A549 (cell line): ENCODE measurements around the gene DPYSL3. TPM values are rescaled to one million over a fixed set of nuclear protein-coding genes. Genes with fewer than 3 reads are reported as not detected.
"Not testable (repeated sequence)": the region's sequence is repeated elsewhere in the genome, so short reads cannot be mapped to it uniquely, and the experiment has no call there.

Experiments used
- ATAC-seq, 2 experiments: fragments of 200-7000 bp in 1 of 2; fragments of >200 bp in 1 of 2; cut with Nextera tagmentation in 1 of 2; cut with Tn5 transposase in 1 of 2; 3 replicates each; pipeline versions ENCODE4 v1.8.0 to v1.9.1; 2018 to 2020; ENCODE audit warnings: mild to moderate bottlenecking in 1 of 2, moderate library complexity in 1 of 2
- CTCF ChIA-PET: fragments of 300-600 bp; sonication (Branson Sonifier 250); formaldehyde crosslinking; extraction: SDS; loops from one replicate; lab custom pipeline; 2021; ENCODE audit warnings: antibody characterized with exemption, inconsistent platforms; lab: Yijun Ruan, JAX
- POLR2A ChIA-PET: fragments of 350-600 bp; formaldehyde crosslinking; extraction: SDS; loops from one replicate; lab custom pipeline; 2021; ENCODE audit warnings: antibody characterized with exemption, inconsistent platforms; lab: Yijun Ruan, JAX
- DNase-seq, 2 experiments: peaks; one replicate each; pipeline versions ENCODE4 v3.0.0 to v3.0.0-alpha.2; 2011 to 2016; ENCODE audit warnings: low read depth in 1 of 2, low spot score in 1 of 2
- FAIRE-seq: peaks from 2 replicates; lab custom pipeline; 2011; peaks lifted over from hg19 to GRCh38; lab: Jason Lieb, UNC
- H3K27ac ChIP-seq, 2 experiments: fragments of >200 bp; sonication (Bioruptor Twin); formaldehyde crosslinking; 3 replicates each; pipeline ENCODE4 v1.5.1; 2016 to 2017
- H3K4me1 ChIP-seq: fragments of >200 bp; sonication (Bioruptor Twin); formaldehyde crosslinking; 3 replicates; pipeline ENCODE4 v1.6.1; 2016
- H3K4me2 ChIP-seq: fragments of >200 bp; sonication (Bioruptor Twin); formaldehyde crosslinking; 3 replicates; pipeline ENCODE4 v1.6.1; 2016
- H3K4me3 ChIP-seq: fragments of >200 bp; sonication (Bioruptor Twin); formaldehyde crosslinking; 3 replicates; pipeline ENCODE4 v1.5.1; 2016
- H3K9me3 ChIP-seq: fragments of >200 bp; sonication (Bioruptor Twin); formaldehyde crosslinking; 3 replicates; pipeline ENCODE4 v1.6.1; 2016
- CEBPB ChIP-seq, 2 experiments: fragments of >200 bp in 1 of 2; sonication (Bioruptor Twin) in 1 of 2; formaldehyde crosslinking in 1 of 2; IDR thresholded peaks; 2 replicates each; pipeline ENCODE4 v1.6.1; 2012 to 2016
- CHD2 ChIP-seq: fragments of 150-350 bp; IDR thresholded peaks from 2 replicates; pipeline ENCODE4 v1.6.1; 2014; ENCODE audit warnings: low read length; ENCODE audit not compliant: partially characterized antibody
- CHD4 ChIP-seq: fragments of 200-600 bp; sonication (generic); IDR thresholded peaks from 2 replicates; pipeline ENCODE4 v1.6.1; 2016; ENCODE audit warnings: antibody characterized with exemption, mild to moderate bottlenecking, borderline replicate concordance
- ESRRA ChIP-seq: fragments of 150-350 bp; IDR thresholded peaks from 2 replicates; pipeline ENCODE4 v1.6.1; 2014; ENCODE audit warnings: mild to moderate bottlenecking, low read length, borderline replicate concordance
- FOSB ChIP-seq: fragments of 250-450 bp; sonication (Bioruptor Pico); IDR thresholded peaks from 2 replicates; pipeline ENCODE4 v1.5.0; 2020; ENCODE audit warnings: mild to moderate bottlenecking, moderate library complexity
- FOSL2 ChIP-seq, 2 experiments: fragments of 450-650 bp in 1 of 2; fragments of >200 bp in 1 of 2; sonication (Bioruptor Twin) in 1 of 2; formaldehyde crosslinking; IDR thresholded peaks; 2 replicates each; pipeline versions ENCODE4 v1.5.0 to v1.6.1; 2016 to 2020; ENCODE audit warnings: mild to moderate bottlenecking in 1 of 2, moderate library complexity in 1 of 2
- GATA3 ChIP-seq: IDR thresholded peaks from 2 replicates; pipeline ENCODE4 v1.6.1; 2012; ENCODE audit warnings: borderline replicate concordance
- HDAC2 ChIP-seq: fragments of 200-600 bp; sonication (generic); IDR thresholded peaks from 2 replicates; pipeline ENCODE4 v1.6.1; 2016
- HOXB13 ChIP-seq: fragments of 250-450 bp; sonication (Bioruptor Pico); IDR thresholded peaks from 2 replicates; pipeline ENCODE4 v1.5.0; 2020; ENCODE audit warnings: low read depth, mild to moderate bottlenecking, moderate library complexity
- KDM5A ChIP-seq: fragments of 200-600 bp; sonication (generic); IDR thresholded peaks from 2 replicates; pipeline ENCODE4 v1.6.1; 2016; ENCODE audit warnings: antibody characterized with exemption, mild to moderate bottlenecking
- MYC ChIP-seq: IDR thresholded peaks from 2 replicates; pipeline ENCODE4 v1.6.1; 2012; ENCODE audit warnings: mild to moderate bottlenecking, inconsistent platforms, low read length, improper control_type of control experiment, borderline replicate concordance
- NFE2L2 ChIP-seq: fragments of 150-350 bp; conservative IDR thresholded peaks from 2 replicates; pipeline ENCODE4 v1.6.1; 2014; ENCODE audit warnings: low read length
- NPAS2 ChIP-seq: fragments of 250-450 bp; sonication (Bioruptor Pico); IDR thresholded peaks from 2 replicates; pipeline ENCODE4 v1.8.0; 2022; ENCODE audit warnings: mild to moderate bottlenecking, moderate library complexity, borderline replicate concordance
- NR3C1 ChIP-seq: fragments of >200 bp; sonication (Bioruptor Twin); formaldehyde crosslinking; IDR thresholded peaks from 3 replicates; pipeline ENCODE4 v1.6.1; 2017
- POLR2AphosphoS2 ChIP-seq: conservative IDR thresholded peaks from 2 replicates; pipeline ENCODE4 v1.6.1; 2012; ENCODE audit warnings: low read length, improper control_type of control experiment, inconsistent platforms
- RARB ChIP-seq: fragments of 250-450 bp; sonication (Bioruptor Pico); IDR thresholded peaks from 2 replicates; pipeline ENCODE4 v1.8.0; 2021; ENCODE audit warnings: mild to moderate bottlenecking, moderate library complexity
- RFX5 ChIP-seq: fragments of 450-650 bp; IDR thresholded peaks from 2 replicates; pipeline ENCODE4 v1.7.1; 2014; ENCODE audit warnings: antibody characterized with exemption, mild to moderate bottlenecking, moderate library complexity
- RNF2 ChIP-seq: fragments of 200-600 bp; sonication (generic); IDR thresholded peaks from 2 replicates; pipeline ENCODE4 v1.6.1; 2016; ENCODE audit warnings: low read depth, mild to moderate bottlenecking, antibody characterized with exemption, moderate library complexity, borderline replicate concordance
- TFCP2L1 ChIP-seq: fragments of 250-450 bp; sonication (Bioruptor Pico); IDR thresholded peaks from 2 replicates; pipeline ENCODE4 v1.5.0; 2021; ENCODE audit warnings: mild to moderate bottlenecking
- TP53 ChIP-seq: fragments of 250-450 bp; sonication (Bioruptor Pico); IDR thresholded peaks from 2 replicates; pipeline ENCODE4 v1.5.0; 2021; ENCODE audit warnings: mild to moderate bottlenecking, moderate library complexity
- ZFP36 ChIP-seq: fragments of 450-650 bp; IDR thresholded peaks from 2 replicates; pipeline ENCODE4 v1.6.1; 2014; ENCODE audit warnings: borderline replicate concordance; ENCODE audit not compliant: partially characterized antibody
- ZNF302 ChIP-seq: fragments of 250-450 bp; sonication (Bioruptor Pico); IDR thresholded peaks from 2 replicates; pipeline ENCODE4 v1.9.0; 2021; ENCODE audit warnings: inconsistent platforms, mild to moderate bottlenecking, moderate library complexity
- WGBS: methylation state at CpG from one replicate; pipeline ENCODE4 v1.1.6; 2017; ENCODE audit errors: missing lambda C conversion rate; 5-methylcytosine and 5-hydroxymethylcytosine counted together
- polyA plus RNA-seq, 4 experiments: library from polyadenylated mRNA; depleted of rRNA in 3 of 4; stranded (reverse); fragments of >200 nt; fragmentation: RNase III in 1 of 4; extraction: RNeasy Plus Mini Kit Qiagen cat#74134 plus additional on column Dnase treatment in 1 of 4; gene quantifications; 2 replicates in 3 of 4; 3 replicates in 1 of 4; pipeline ENCODE4 v1.2.3, GENCODE V29; 2011 to 2017
- TF ChIP-seq, protein P1 (sequence below): IDR thresholded peaks from 2 replicates; pipeline ENCODE4 v1.6.1; 2012

Gene DPYSL3
- polyA plus RNA-seq, 2 of the 4 experiments (the other 2 are of a cell fraction) = 16.5 to 22.3 TPM

DNA sequence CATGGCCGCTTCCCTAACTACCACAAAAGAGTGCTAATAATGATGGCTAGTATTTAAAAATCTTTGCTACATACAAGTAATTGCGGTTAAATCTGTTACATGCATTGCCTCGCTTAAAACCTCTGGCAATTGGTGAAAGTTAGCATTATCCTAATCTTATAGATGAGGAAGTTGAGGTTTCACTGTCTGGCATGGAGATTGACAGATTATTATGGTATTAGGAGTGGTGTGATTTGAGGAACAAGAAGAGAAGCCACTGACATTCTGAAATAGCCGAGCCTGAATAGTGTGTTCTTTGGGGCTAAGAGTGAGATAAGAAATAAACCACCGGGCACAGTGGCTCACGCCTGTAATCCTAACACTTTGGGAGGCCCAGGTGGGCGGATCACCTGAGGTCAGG lies 45.3 kb upstream of the DPYSL3 start:
- Histone ChIP-seq H3K4me1 (no peaks in the 10 kb centered on the region), H3K4me2 (no peak overlapping the region), H3K4me3 (no peak overlapping the region), H3K9me3 (no peaks in the 10 kb centered on the region), H3K27ac (no peak overlapping the region)
- WGBS = 75% methylated on average over 7 of the region's 7 CpGs
- CTCF ChIA-PET = interaction anchor here (2.6 kb wide), 1 partner anchor 23 kb away, joined by 12 read pairs; no protein-coding TSS in a partner anchor
- ATAC-seq (no peak), DNase-seq (no peak), FAIRE-seq (no peak)
- TF ChIP-seq CHD4 (no peak), RARB (CRISPR knock-in tag) (no peak), NPAS2 (CRISPR knock-in tag) (no peak), GATA3 (no peak), POLR2AphosphoS2 (no peak), HDAC2 (no peak), RNF2 (no peak), ZNF302 (CRISPR knock-in tag) (no peak)
- POLR2A ChIA-PET = no interaction called here

DNA sequence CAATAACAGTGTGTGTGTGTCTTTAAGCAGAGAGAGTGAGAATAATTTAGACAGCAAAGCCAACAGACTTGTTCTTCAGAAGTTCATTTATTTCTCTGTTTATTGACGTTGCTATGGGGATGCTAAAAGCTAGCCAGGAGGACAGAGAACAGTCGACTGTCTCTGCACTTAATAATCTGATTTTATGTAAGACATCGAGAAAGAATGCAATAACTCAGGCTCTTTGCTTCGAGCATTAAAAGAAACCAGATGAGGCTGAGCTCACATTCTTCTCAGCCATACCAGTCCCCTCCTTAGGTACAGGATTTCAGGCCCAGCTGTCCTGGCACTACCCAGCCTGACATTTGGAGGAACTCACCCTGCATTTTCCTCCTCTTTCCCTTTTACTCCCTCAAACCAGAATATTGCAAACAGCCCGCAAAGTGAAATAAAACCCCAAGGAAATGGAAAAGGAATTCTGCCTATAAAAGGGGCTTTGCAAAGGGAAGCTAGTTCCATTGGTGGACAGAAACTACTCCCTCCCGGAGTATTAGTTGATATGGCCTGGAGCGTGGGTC lies 44.5 kb upstream of the DPYSL3 start:
- TF ChIP-seq NPAS2 (CRISPR knock-in tag) (no peak), MYC (no peak), TP53 (CRISPR knock-in tag) (no peak), ESRRA (no peak), RNF2 (no peak), CHD2 (no peak), FOSB (no peak), TFCP2L1 (no peak), HOXB13 (CRISPR knock-in tag) (no peak)
- H3K9me3 ChIP-seq = no peaks in the 10 kb centered on the region
- H3K4me1 ChIP-seq = no peaks in the 10 kb centered on the region
- H3K4me2 ChIP-seq = no peak overlapping the region; the same call in 2 of the 3 replicates
- FAIRE-seq = no peak
- 33% methylated on average over 7 of the region's 7 CpGs for WGBS
- peak overlapping the region in 1 of 2 experiments; percentile 15; a peak in 1 of 6 replicates for H3K27ac ChIP-seq
- POLR2A ChIA-PET = no interaction called here
- H3K4me3 ChIP-seq = no peak overlapping the region
- no peak for ATAC-seq
- no peak for DNase-seq
- CTCF ChIA-PET = interaction anchor here (0.8 to 2.6 kb wide), 5 partner anchors 24 to 100 kb away, joined by 3 to 12 read pairs (median 3); partner anchors contain the start of gene DPYSL3

DNA sequence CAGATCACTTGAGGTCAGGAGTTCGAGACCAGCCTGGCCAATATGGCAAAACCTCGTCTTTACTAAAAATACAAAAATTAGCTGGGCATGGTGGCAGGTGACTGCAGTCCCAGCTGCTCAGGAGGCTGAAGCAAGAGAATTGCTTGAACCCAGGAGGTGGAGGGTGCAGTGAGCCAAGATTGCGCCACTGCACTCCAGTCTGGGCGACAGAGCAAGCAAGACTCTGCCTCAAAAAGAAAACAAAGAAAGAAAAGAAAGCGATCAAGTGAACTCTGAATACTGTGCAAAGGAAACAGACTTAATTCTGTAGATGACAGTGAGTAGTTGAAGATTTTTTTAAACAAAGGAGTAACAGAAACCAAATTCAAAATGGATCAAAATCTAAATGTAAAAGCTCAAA lies 43.9 kb upstream of the DPYSL3 start:
- DNase-seq, ATAC-seq, H3K4me2 ChIP-seq, H3K9me3 ChIP-seq, H3K27ac ChIP-seq, H3K4me3 ChIP-seq, POLR2A ChIA-PET, H3K4me1 ChIP-seq, FAIRE-seq: not testable (repeated sequence)
- 58% methylated on average over 5 of the region's 5 CpGs for WGBS
- CTCF ChIA-PET = interaction anchor here (0.8 to 2.6 kb wide), 4 partner anchors 25 to 99 kb away, joined by 3 to 12 read pairs (median 4); no protein-coding TSS in a partner anchor

DNA sequence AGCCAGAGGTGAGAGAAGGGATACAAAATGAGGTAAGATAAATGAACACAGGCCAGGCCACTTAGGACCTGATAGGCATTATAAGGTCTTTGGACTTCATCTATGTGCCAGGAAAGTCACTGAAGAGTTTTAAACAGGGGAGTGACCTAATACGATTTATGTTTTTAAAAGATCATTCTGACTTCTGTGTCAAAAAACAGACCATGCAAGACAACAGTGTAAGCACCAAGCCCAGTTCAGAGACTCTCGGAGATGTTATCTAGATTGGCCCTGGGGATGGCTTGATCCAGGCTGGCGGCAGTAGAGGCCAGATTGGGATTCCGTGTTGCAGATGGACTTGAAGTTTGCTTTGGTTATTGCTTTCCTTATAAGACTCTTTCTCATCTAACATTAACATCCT lies 43.0 kb upstream of the DPYSL3 start:
- Histone ChIP-seq H3K27ac (no peak overlapping the region), H3K9me3 (no peaks in the 10 kb centered on the region), H3K4me3 (no peak overlapping the region), H3K4me1 (no peaks in the 10 kb centered on the region)
- no peak for TF ChIP-seq NR3C1
- TF ChIP-seq ZFP36 = no peak
- TF ChIP-seq, protein P1, sequence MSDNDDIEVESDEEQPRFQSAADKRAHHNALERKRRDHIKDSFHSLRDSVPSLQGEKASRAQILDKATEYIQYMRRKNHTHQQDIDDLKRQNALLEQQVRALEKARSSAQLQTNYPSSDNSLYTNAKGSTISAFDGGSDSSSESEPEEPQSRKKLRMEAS = no peak
- TF ChIP-seq CHD2 = no peak
- no peak for TF ChIP-seq NFE2L2
- TF ChIP-seq FOSL2 (IDR thresholded peaks at IDR 0.05) = no peak
- no peak for TF ChIP-seq FOSL2 (CRISPR knock-in tag; IDR thresholded peaks at IDR 0.05)
- no peak for TF ChIP-seq CEBPB (IDR thresholded peaks at IDR 0.05)
- TF ChIP-seq RFX5 = no peak
- no peak for TF ChIP-seq KDM5A
- TF ChIP-seq, all 56 proteins: peak for 0
- no peak overlapping the region for H3K4me2 ChIP-seq
- POLR2A ChIA-PET = no interaction called here
- 70% methylated on average over 4 of the region's 4 CpGs for WGBS
- DNase-seq (no peak), FAIRE-seq (no peak), ATAC-seq (no peak)
- CTCF ChIA-PET = interaction anchor here (2.6 kb wide), 1 partner anchor 25 kb away, joined by 12 read pairs; no protein-coding TSS in a partner anchor
